Uterus (tissue), 4 donors: Measurements from ENCODE around the gene SUGCT. TPM values are rescaled to one million over a fixed set of nuclear protein-coding genes. Genes with fewer than 3 reads are reported as not detected.
"Not testable (repeated sequence)": the region's sequence is repeated elsewhere in the genome, so short reads cannot be mapped to it uniquely, and the experiment has no call there.

Source experiments
- DNase-seq, 2 donors: peaks; one replicate each; pipeline ENCODE4 v3.0.0-alpha.2; 2019 to 2020
- H3K27ac ChIP-seq, 2 donors: fragments of 200-600 bp; sonication (generic); 1 replicate in 1 of 2; 2 replicates in 1 of 2; pipeline ENCODE4 v1.5.1; 2016 to 2018
- H3K27me3 ChIP-seq, 2 donors: fragments of 200-600 bp; sonication (generic); one replicate each; pipeline ENCODE4 v1.5.1; 2018 to 2019; ENCODE audit warnings: control low read depth in 1 of 2
- H3K36me3 ChIP-seq, 2 donors: fragments of 200-600 bp; sonication (generic); one replicate each; pipeline ENCODE4 v1.5.1; 2019; ENCODE audit warnings: control low read depth in 1 of 2
- H3K4me1 ChIP-seq, 2 donors: fragments of 200-600 bp; sonication (generic); one replicate each; pipeline ENCODE4 v1.5.1; 2018 to 2019; ENCODE audit warnings: control low read depth in 1 of 2
- H3K4me3 ChIP-seq, 2 donors: fragments of 200-600 bp; sonication (generic); 1 replicate in 1 of 2; 2 replicates in 1 of 2; pipeline ENCODE4 v1.5.1; 2018 to 2019; ENCODE audit warnings: mild to moderate bottlenecking in 1 of 2
- H3K9me3 ChIP-seq, 2 donors: fragments of 200-600 bp; sonication (generic); one replicate each; pipeline ENCODE4 v1.5.1; 2019; ENCODE audit warnings: control low read depth in 1 of 2
- CTCF ChIP-seq, 4 experiments: fragments of 200-600 bp in 2 of 4; fragments of 450-650 bp in 2 of 4; sonication (generic) in 2 of 4; IDR thresholded peaks; one replicate each; pipeline ENCODE4 v1.5.1; 2016 to 2019; ENCODE audit warnings: antibody characterized with exemption in 4 of 4, mild to moderate bottlenecking in 2 of 4, moderate library complexity in 1 of 4
- POLR2A ChIP-seq, 2 donors: fragments of 450-650 bp; IDR thresholded peaks; one replicate each; pipeline ENCODE4 v1.6.1; 2016; ENCODE audit warnings: antibody characterized with exemption in 2 of 2, mild to moderate bottlenecking in 1 of 2, moderate library complexity in 1 of 2
- intact Hi-C: fragments of 100-400 bp; cut with DNase I; formaldehyde crosslinking; loops from one replicate; pipeline ENCODE4 v1.15.1; 2023; ENCODE audit warnings: low total_unique reads
- total RNA-seq, 4 donors: library from RNA; depleted of rRNA in 3 of 4; stranded (reverse); fragments of >200 nt in 3 of 4; gene quantifications; one replicate each; pipeline versions ENCODE4 v1.1.0 to v1.2.4, GENCODE V29; 2014 to 2023
- donor health status: DM: yes; HTN: yes; CAD: no.

The SUGCT gene
- total RNA-seq, 4 donors from 2014 or later = 2.0 to 9.6 (median 6.3) TPM; not detected in 1

- Histone ChIP-seq H3K36me3 (no peaks in the 10 kb centered on the region), H3K4me1 (no peaks in the 10 kb centered on the region), H3K4me3 (no peak overlapping the region), H3K27me3 (no peaks in the 10 kb centered on the region), H3K27ac (no peak overlapping the region), H3K9me3 (no peaks in the 10 kb centered on the region)
- TF ChIP-seq CTCF (IDR thresholded peaks at IDR 0.05) = no peak
- no peak for TF ChIP-seq POLR2A (IDR thresholded peaks at IDR 0.05)
- DNase-seq = no peak
- intact Hi-C loops = no loop called here
Observed at GRCh38 chr7:40243076-40243475, 108.3 kb downstream of the SUGCT start.

GRCh38 chr7:40244226-40244625 lies 109.4 kb downstream of the SUGCT start:
- Histone ChIP-seq H3K9me3 (no peaks in the 10 kb centered on the region), H3K4me1 (no peaks in the 10 kb centered on the region), H3K27ac (peak overlapping the region; percentile 11 to 20), H3K27me3 (no peaks in the 10 kb centered on the region), H3K4me3 (no peak overlapping the region), H3K36me3 (no peaks in the 10 kb centered on the region)
- intact Hi-C loops = no loop called here
- no peak for DNase-seq
- TF ChIP-seq CTCF (IDR thresholded peaks at IDR 0.05) (no peak), POLR2A (IDR thresholded peaks at IDR 0.05) (no peak)

GRCh38 chr7:40248681-40249080 lies 113.9 kb downstream of the SUGCT start:
- no peak for TF ChIP-seq CTCF (IDR thresholded peaks at IDR 0.05)
- TF ChIP-seq POLR2A (IDR thresholded peaks at IDR 0.05) = no peak
- DNase-seq = no peak
- Histone ChIP-seq H3K4me1 (no peaks in the 10 kb centered on the region), H3K4me3 (no peak overlapping the region), H3K27ac (no peak overlapping the region), H3K36me3 (no peaks in the 10 kb centered on the region), H3K27me3 (no peaks in the 10 kb centered on the region), H3K9me3 (no peaks in the 10 kb centered on the region)
- intact Hi-C loops = no loop called here

GRCh38 chr7:40253444-40253843 lies 118.6 kb downstream of the SUGCT start:
- DNase-seq, H3K27me3 ChIP-seq: not testable (repeated sequence)

GRCh38 chr7:40263752-40264390 lies 129.1 kb downstream of the SUGCT start:
- TF ChIP-seq CTCF (IDR thresholded peaks at IDR 0.05) = no peak

More at GRCh38 chr7:40253444-40253843, 118.6 kb downstream of the SUGCT start:
- H3K27ac ChIP-seq, intact Hi-C loops, H3K4me3 ChIP-seq, H3K4me1 ChIP-seq, H3K36me3 ChIP-seq, H3K9me3 ChIP-seq: not testable (repeated sequence)

GRCh38 chr7:40267583-40267982 lies 132.8 kb downstream of the SUGCT start:
- H3K4me3 ChIP-seq = no peak overlapping the region
- H3K27me3 ChIP-seq = no peaks in the 10 kb centered on the region
- no peaks in the 10 kb centered on the region for H3K9me3 ChIP-seq
- intact Hi-C loops = no loop called here
- DNase-seq = no peak
- TF ChIP-seq POLR2A (IDR thresholded peaks at IDR 0.05) (no peak), CTCF (IDR thresholded peaks at IDR 0.05) (no peak)
- H3K4me1 ChIP-seq = no peaks in the 10 kb centered on the region
- H3K36me3 ChIP-seq = no peaks in the 10 kb centered on the region
- H3K27ac ChIP-seq = no peak overlapping the region

More at GRCh38 chr7:40263752-40264390, 129.1 kb downstream of the SUGCT start:
- no peaks in the 10 kb centered on the region for H3K9me3 ChIP-seq
- H3K4me1 ChIP-seq = no peaks in the 10 kb centered on the region
- no peak for DNase-seq
- no peak overlapping the region for H3K4me3 ChIP-seq
- H3K36me3 ChIP-seq = no peaks in the 10 kb centered on the region
- intact Hi-C loops = no loop called here
- H3K27ac ChIP-seq = no peak overlapping the region
- H3K27me3 ChIP-seq = no peaks in the 10 kb centered on the region

GRCh38 chr7:40268810-40269209 lies 134.0 kb downstream of the SUGCT start:
- H3K27ac ChIP-seq, DNase-seq, H3K27me3 ChIP-seq, H3K9me3 ChIP-seq, H3K4me1 ChIP-seq, H3K36me3 ChIP-seq, intact Hi-C loops, H3K4me3 ChIP-seq: not testable (repeated sequence)
